Neuronal stem cell (in vitro differentiated cells): ENCODE measurements around the gene ITM2B.

Experiments
- DNase-seq: peaks from one replicate; pipeline ENCODE4 v3.0.0-alpha.2; 2013; ENCODE audit warnings: low spot score
- H2AFZ ChIP-seq: one replicate; pipeline ENCODE4 v1.6.1; 2013; ENCODE audit warnings: mild to moderate bottlenecking, low read length, inconsistent platforms
- H2AK5ac ChIP-seq: 2 replicates; pipeline ENCODE4 v1.6.1; 2013; ENCODE audit warnings: low read depth, mild to moderate bottlenecking, inconsistent platforms, low read length, moderate library complexity, mixed read lengths
- H2BK120ac ChIP-seq: 2 replicates; pipeline ENCODE4 v1.6.1; 2013; ENCODE audit warnings: low read depth, mild to moderate bottlenecking, inconsistent platforms, low read length, moderate library complexity, mixed read lengths
- H2BK12ac ChIP-seq: one replicate; pipeline ENCODE4 v1.6.1; 2013; ENCODE audit warnings: low read length, inconsistent platforms
- H2BK15ac ChIP-seq: 2 replicates; pipeline ENCODE4 v1.6.1; 2013; ENCODE audit warnings: mild to moderate bottlenecking, low read length, inconsistent platforms, mixed read lengths
- H2BK5ac ChIP-seq: one replicate; pipeline ENCODE4 v1.6.1; 2013; ENCODE audit warnings: inconsistent platforms, mild to moderate bottlenecking, low read length, moderate library complexity
- H3K14ac ChIP-seq: one replicate; pipeline ENCODE4 v1.6.1; 2013; ENCODE audit warnings: low read length, inconsistent platforms
- H3K18ac ChIP-seq: 2 replicates; pipeline ENCODE4 v1.6.1; 2013; ENCODE audit warnings: low read length, inconsistent platforms
- H3K23ac ChIP-seq: 2 replicates; pipeline ENCODE4 v1.6.1; 2013; ENCODE audit warnings: low read depth, mild to moderate bottlenecking, mixed read lengths, low read length, inconsistent platforms; ENCODE audit not compliant: poor library complexity
- H3K27ac ChIP-seq: replicated peaks from 3 replicates; pipeline ENCODE4 v1.5.1; 2013; ENCODE audit warnings: low read length, inconsistent platforms
- H3K27me3 ChIP-seq, 3 experiments: 2 replicates each; pipeline ENCODE4 v1.6.1; 2013; ENCODE audit warnings: low read length in 3 of 3, mild to moderate bottlenecking in 2 of 3, inconsistent platforms in 1 of 3, low read depth in 1 of 3, mixed read lengths in 1 of 3, moderate library complexity in 1 of 3; ENCODE audit not compliant: control insufficient read depth in 3 of 3, insufficient read depth in 3 of 3
- H3K36me3 ChIP-seq, 2 donors: replicated peaks in 1 of 2; 2 replicates each; pipeline ENCODE4 v1.6.1; 2013; ENCODE audit warnings: low read length in 2 of 2; ENCODE audit not compliant: control insufficient read depth in 2 of 2, insufficient read depth in 2 of 2
- H3K4ac ChIP-seq: 2 replicates; pipeline ENCODE4 v1.6.1; 2013; ENCODE audit warnings: inconsistent platforms, mild to moderate bottlenecking, low read length, moderate library complexity
- H3K4me1 ChIP-seq, 2 donors: 1 replicate in 1 of 2; 2 replicates in 1 of 2; pipeline ENCODE4 v1.6.1; 2013; ENCODE audit warnings: low read length in 2 of 2, low read depth in 1 of 2; ENCODE audit not compliant: control insufficient read depth in 2 of 2, insufficient read depth in 1 of 2
- H3K4me2 ChIP-seq: one replicate; pipeline ENCODE4 v1.6.1; 2013; ENCODE audit warnings: mild to moderate bottlenecking, low read length, inconsistent platforms; ENCODE audit not compliant: insufficient read depth, poor library complexity, severe bottlenecking
- H3K4me3 ChIP-seq, 2 donors: 2 replicates each; pipeline ENCODE4 v1.5.1; 2013; ENCODE audit warnings: low read length in 2 of 2, mild to moderate bottlenecking in 2 of 2, inconsistent platforms in 1 of 2, moderate library complexity in 1 of 2
- H3K79me1 ChIP-seq: one replicate; pipeline ENCODE4 v1.6.1; 2013; ENCODE audit warnings: low read depth, mild to moderate bottlenecking, inconsistent platforms, low read length, moderate library complexity
- H3K9ac ChIP-seq: one replicate; pipeline ENCODE4 v1.6.1; 2013; ENCODE audit warnings: mild to moderate bottlenecking, low read depth, low read length, inconsistent platforms; ENCODE audit not compliant: poor library complexity
- H3K9me3 ChIP-seq, 2 donors: replicated peaks in 1 of 2; 2 replicates each; pipeline versions ENCODE3 to v1.6.1; 2013; ENCODE audit warnings: low read length in 2 of 2, mild to moderate bottlenecking in 2 of 2, inconsistent platforms in 1 of 2, low read depth in 1 of 2, mixed read lengths in 1 of 2, moderate library complexity in 1 of 2; ENCODE audit not compliant: control insufficient read depth in 2 of 2, insufficient read depth in 1 of 2
- H4K8ac ChIP-seq: one replicate; pipeline ENCODE4 v1.6.1; 2013; ENCODE audit warnings: low read depth, mild to moderate bottlenecking, inconsistent platforms, low read length, moderate library complexity
- H4K91ac ChIP-seq: one replicate; pipeline ENCODE4 v1.6.1; 2013; ENCODE audit warnings: low read length, low read depth, mild to moderate bottlenecking, inconsistent platforms; ENCODE audit not compliant: poor library complexity
- WGBS, 2 donors: extraction: QIAGEN DNeasy Blood & Tissue Kit; methylation state at CpG; one replicate each; pipeline ENCODE4 v1.1.7; 2013; ENCODE audit warnings: missing lambda C conversion rate in 2 of 2, mixed read lengths in 1 of 2; ENCODE audit not compliant: insufficient read length in 2 of 2, insufficient replicate concordance in 1 of 2; ENCODE audit errors: extremely low coverage in 2 of 2; 5-methylcytosine and 5-hydroxymethylcytosine counted together

ITM2B gene

GRCh38 chr13:48224701-48225100 is 8.3 kb upstream of the ITM2B start:
- Histone ChIP-seq H3K18ac (no peak overlapping the region), H3K14ac (no peak overlapping the region)
- WGBS, 2 donors, result no CpG with 5 or more reads among the region's 3 CpGs

GRCh38 chr13:48230541-48230940 is 2.5 kb upstream of the ITM2B start:
- Histone ChIP-seq H3K4me2 (no peak overlapping the region), H3K14ac (no peak overlapping the region), H3K27me3 (no peaks in the 10 kb centered on the region), H3K18ac (no peak overlapping the region), H2BK120ac (no peak overlapping the region), H3K36me3 (no peaks in the 10 kb centered on the region), H3K4ac (no peak overlapping the region), H3K27ac (no peak overlapping the region), H3K9ac (no peak overlapping the region), H2BK5ac (no peak overlapping the region), H3K4me1 (peaks cover 1 to 10% of the 10 kb centered on the region in 2 donors), H2AK5ac (no peak overlapping the region), H3K9me3 (no peaks in the 10 kb centered on the region), H4K8ac (no peak overlapping the region), H2AFZ (peak overlapping the region; percentile 60), H2BK15ac (no peak overlapping the region), H3K4me3 (no peak overlapping the region), H4K91ac (no peak overlapping the region), H2BK12ac (no peak overlapping the region), H3K79me1 (no peaks in the 10 kb centered on the region), H3K23ac (no peak overlapping the region)
- DNase-seq, result no peak
- WGBS, 2 donors, result no CpG with 5 or more reads among the region's 2 CpGs

More at GRCh38 chr13:48224701-48225100, 8.3 kb upstream of the ITM2B start:
- H2AK5ac ChIP-seq, result no peak overlapping the region
- H3K4me3 ChIP-seq, result no peak overlapping the region
- no peaks in the 10 kb centered on the region for H3K36me3 ChIP-seq
- no peak overlapping the region for H3K4me2 ChIP-seq
- H3K27me3 ChIP-seq, result no peaks in the 10 kb centered on the region
- no peaks in the 10 kb centered on the region for H3K9me3 ChIP-seq
- H3K9ac ChIP-seq, result no peak overlapping the region
- no peak overlapping the region for H3K27ac ChIP-seq
- H2BK120ac ChIP-seq, result no peak overlapping the region
- no peak overlapping the region for H4K91ac ChIP-seq
- H4K8ac ChIP-seq, result no peak overlapping the region
- no peak overlapping the region for H3K4ac ChIP-seq
- H3K4me1 ChIP-seq, result no peaks in the 10 kb centered on the region
- H3K79me1 ChIP-seq, result no peaks in the 10 kb centered on the region
- no peak overlapping the region for H2BK12ac ChIP-seq
- H2AFZ ChIP-seq, result no peak overlapping the region
- H2BK5ac ChIP-seq, result no peak overlapping the region
- DNase-seq, result no peak
- H3K23ac ChIP-seq, result no peak overlapping the region
- no peak overlapping the region for H2BK15ac ChIP-seq

- H4K91ac ChIP-seq, result no peak overlapping the region
- peak overlapping the region; percentile 60 for H2AFZ ChIP-seq
- H2BK120ac ChIP-seq, result no peak overlapping the region
- H3K27me3 ChIP-seq, result no peaks in the 10 kb centered on the region
- no peak overlapping the region for H3K9ac ChIP-seq
- no peak overlapping the region for H3K18ac ChIP-seq
- no peaks in the 10 kb centered on the region for H3K9me3 ChIP-seq
- no peak overlapping the region for H4K8ac ChIP-seq
- H3K4me1 ChIP-seq, result peaks cover 1 to 14% of the 10 kb centered on the region in 2 donors
- WGBS, 2 donors, result no CpG with 5 or more reads among the region's 4 CpGs
- H2BK15ac ChIP-seq, result no peak overlapping the region
- H3K4ac ChIP-seq, result no peak overlapping the region
- no peak overlapping the region for H3K14ac ChIP-seq
- H2BK5ac ChIP-seq, result no peak overlapping the region
- no peak overlapping the region for H3K27ac ChIP-seq
- no peaks in the 10 kb centered on the region for H3K79me1 ChIP-seq
- H3K23ac ChIP-seq, result no peak overlapping the region
- H3K4me3 ChIP-seq, result no peak overlapping the region
- no peaks in the 10 kb centered on the region for H3K36me3 ChIP-seq
- no peak overlapping the region for H3K4me2 ChIP-seq
- DNase-seq, result no peak
- no peak overlapping the region for H2AK5ac ChIP-seq
- H2BK12ac ChIP-seq, result no peak overlapping the region
These were observed 1.9 kb upstream of the ITM2B start for GRCh38 chr13:48231080-48231479.

- Histone ChIP-seq H3K23ac (no peak overlapping the region), H3K79me1 (no peaks in the 10 kb centered on the region), H2BK12ac (no peak overlapping the region), H3K9me3 (no peaks in the 10 kb centered on the region), H3K4ac (no peak overlapping the region), H3K14ac (no peak overlapping the region), H3K27me3 (no peaks in the 10 kb centered on the region), H2BK5ac (no peak overlapping the region), H4K8ac (no peak overlapping the region), H2BK120ac (no peak overlapping the region), H3K9ac (no peak overlapping the region), H2AFZ (no peak overlapping the region), H3K4me1 (peaks cover 4 to 23% of the 10 kb centered on the region in 2 donors), H4K91ac (no peak overlapping the region), H2AK5ac (no peak overlapping the region), H3K4me3 (no peak overlapping the region), H3K4me2 (no peak overlapping the region), H3K18ac (no peak overlapping the region), H3K36me3 (no peaks in the 10 kb centered on the region), H2BK15ac (no peak overlapping the region), H3K27ac (no peak overlapping the region)
- no peak for DNase-seq
These were observed 1.1 kb upstream of the ITM2B start for GRCh38 chr13:48231933-48232332.
